B cell (primary cell): ENCODE results near the gene ZNF816.

Experiments used
- CTCF ChIP-seq: fragments of 200-600 bp; IDR thresholded peaks from one replicate; pipeline ENCODE4 v1.8.0; 2022; ENCODE audit warnings: antibody characterized with exemption, mild to moderate bottlenecking
- EZH2 ChIP-seq: IDR thresholded peaks from 2 replicates; pipeline ENCODE4 v1.6.1; 2012; ENCODE audit warnings: borderline replicate concordance, low read depth, mild to moderate bottlenecking, moderate library complexity, low read length; ENCODE audit not compliant: insufficient read depth, poor library complexity, severe bottlenecking

- no peak for TF ChIP-seq CTCF
- no peak for TF ChIP-seq EZH2
Measured at GRCh38 chr19:52938761-52939160, 23.9 kb downstream of the ZNF816 start.
